ENCODE measurements around the gene ORC2. TPM values are rescaled to one million over a fixed set of nuclear protein-coding genes. Genes with fewer than 3 reads are reported as not detected.
A peak's percentile ranks its signal among the peaks of the same experiment; 100 is the strongest.

The ORC2 gene
- 10 to 100 TPM; 16.6 to 19.7 (median 18.7) TPM for total RNA-seq

DNA sequence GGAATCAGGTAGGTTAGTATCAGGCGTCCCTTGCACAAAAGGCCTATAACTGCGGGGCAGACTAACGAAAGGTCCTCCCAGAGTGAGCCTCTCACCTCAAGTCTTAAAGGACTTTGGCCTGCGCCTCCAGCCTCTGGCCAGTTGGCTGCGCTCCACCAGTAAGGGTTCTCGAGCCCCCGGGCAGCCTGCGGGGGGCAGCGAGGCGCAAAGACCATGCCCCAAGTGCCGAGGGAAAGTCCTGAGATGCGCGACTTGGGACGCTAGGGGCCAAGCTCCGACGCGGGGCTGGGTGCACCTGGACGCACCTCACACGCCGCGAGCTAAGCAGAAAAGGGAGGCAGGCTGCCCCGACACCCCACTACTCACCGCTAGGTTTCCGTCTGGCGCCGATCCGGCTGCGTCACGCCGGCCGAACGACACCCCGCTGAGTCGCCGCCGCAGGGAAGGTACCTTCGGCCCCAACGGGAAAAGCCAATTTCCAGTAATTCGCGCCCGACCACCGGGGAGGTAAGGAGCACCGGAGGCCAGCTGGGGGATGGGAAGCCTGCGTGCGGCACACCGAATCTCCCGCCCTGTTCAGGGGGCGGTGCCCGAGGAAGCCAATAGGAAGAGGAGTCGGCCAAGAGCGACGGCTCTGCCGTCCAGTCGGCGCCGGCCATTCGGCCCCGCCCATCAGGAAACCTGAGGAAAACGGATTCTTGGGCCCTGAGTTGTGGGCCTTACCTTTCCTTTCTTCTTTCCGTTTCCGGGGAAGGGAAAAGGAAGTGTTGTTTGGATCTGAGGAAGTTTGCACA is at the start of gene ORC2:
TSS of gene ORC2 (minus strand) at position 537 of the 794 bp plus-strand sequence. CDS start 5,537 bp downstream, outside the sequence.
- DNase-seq (ENCODE audit: low spot score) (peak; percentile 63), ATAC-seq (ENCODE audit: low FRiP score) (peak; percentile 99)
- TF ChIP-seq, protein P1, sequence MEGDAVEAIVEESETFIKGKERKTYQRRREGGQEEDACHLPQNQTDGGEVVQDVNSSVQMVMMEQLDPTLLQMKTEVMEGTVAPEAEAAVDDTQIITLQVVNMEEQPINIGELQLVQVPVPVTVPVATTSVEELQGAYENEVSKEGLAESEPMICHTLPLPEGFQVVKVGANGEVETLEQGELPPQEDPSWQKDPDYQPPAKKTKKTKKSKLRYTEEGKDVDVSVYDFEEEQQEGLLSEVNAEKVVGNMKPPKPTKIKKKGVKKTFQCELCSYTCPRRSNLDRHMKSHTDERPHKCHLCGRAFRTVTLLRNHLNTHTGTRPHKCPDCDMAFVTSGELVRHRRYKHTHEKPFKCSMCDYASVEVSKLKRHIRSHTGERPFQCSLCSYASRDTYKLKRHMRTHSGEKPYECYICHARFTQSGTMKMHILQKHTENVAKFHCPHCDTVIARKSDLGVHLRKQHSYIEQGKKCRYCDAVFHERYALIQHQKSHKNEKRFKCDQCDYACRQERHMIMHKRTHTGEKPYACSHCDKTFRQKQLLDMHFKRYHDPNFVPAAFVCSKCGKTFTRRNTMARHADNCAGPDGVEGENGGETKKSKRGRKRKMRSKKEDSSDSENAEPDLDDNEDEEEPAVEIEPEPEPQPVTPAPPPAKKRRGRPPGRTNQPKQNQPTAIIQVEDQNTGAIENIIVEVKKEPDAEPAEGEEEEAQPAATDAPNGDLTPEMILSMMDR (IDR thresholded peaks at IDR 0.05): peak in 2 of 3 donors; percentile 2 to 51

DNA sequence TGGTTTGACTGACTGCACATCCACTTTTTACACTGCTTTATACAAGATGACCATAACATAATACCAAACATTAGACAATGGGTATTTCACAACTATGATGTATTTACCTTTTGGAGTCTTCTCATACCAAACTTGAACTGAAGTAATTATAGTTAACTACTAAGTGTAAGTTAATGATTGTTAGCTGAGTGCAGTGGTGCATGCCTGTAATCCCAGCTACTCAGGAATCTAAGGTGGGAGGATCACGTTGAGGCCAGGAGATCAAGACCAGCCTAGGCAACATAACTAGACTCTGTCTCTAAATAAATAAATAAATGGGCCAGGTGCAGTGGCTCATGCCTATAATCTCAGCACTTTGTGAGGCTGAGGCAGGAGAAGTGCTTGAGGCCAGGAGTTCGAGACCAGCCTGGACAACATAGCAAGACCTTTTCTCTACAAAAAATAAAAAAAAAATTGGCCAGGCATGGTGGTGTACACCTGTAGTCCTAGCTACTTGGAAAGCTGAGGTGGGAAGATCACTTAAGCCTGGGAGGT is 44.9 kb upstream of the ORC2 start:
- DNase-seq (ENCODE audit: low spot score) (no peak), ATAC-seq (ENCODE audit: low FRiP score) (no peak)
- TF ChIP-seq, protein P1 (IDR thresholded peaks at IDR 0.05): no peak

DNA sequence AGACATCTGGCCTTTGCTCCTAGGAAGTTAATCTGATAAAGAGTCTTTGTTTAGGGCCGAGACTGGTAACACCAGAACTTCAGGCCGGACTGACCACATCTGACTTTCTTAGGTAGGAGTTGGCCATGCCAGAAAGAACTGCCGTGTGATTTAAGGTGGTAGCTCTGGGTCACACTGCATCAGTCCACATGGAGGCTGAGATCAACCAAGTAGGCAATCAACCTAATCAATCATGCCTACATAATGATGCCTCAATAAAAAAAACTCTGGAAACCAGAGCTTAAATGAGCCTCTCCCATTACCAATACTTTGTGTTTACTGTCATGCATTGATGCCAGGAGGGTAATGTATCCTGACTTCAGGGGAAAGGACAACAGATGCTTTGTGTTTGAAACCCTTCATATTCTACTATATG is 44.1 kb upstream of the ORC2 start:
- ATAC-seq (ENCODE audit: low FRiP score): no peak
- TF ChIP-seq, protein P1 (IDR thresholded peaks at IDR 0.05): no peak

GRCh38 chr2:201006704-201007103 is 43.2 kb upstream of the ORC2 start:
- ATAC-seq (ENCODE audit: low FRiP score) (no peak), DNase-seq (ENCODE audit: low spot score) (no peak)
- TF ChIP-seq, protein P1 (IDR thresholded peaks at IDR 0.05): no peak

More for the DNA sequence above, 44.1 kb upstream of the ORC2 start:
- DNase-seq (ENCODE audit: low spot score): no peak

DNA sequence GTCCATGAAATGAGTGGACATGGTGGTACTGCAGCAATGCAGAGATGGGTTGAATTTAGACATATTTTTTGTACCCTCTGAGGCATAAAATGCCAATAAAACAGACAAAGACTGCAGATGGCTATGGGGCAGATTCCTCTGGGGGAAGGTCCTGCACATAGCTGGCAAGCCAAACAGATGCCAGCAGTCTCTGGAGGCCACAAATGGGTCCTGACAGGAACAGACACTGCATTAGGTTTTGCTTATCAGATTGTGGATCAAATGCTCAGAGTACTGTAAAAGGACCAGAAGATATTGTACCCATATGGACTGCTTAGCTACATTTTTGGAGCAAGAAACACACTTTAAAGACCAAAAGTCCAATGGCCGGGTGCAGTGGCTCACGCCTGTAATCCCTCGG is 40.9 kb upstream of the ORC2 start:
- ATAC-seq (ENCODE audit: low FRiP score) (no peak), DNase-seq (ENCODE audit: low spot score) (no peak)
- TF ChIP-seq, protein P1 (IDR thresholded peaks at IDR 0.05): no peak

GRCh38 chr2:200993097-200993496 is 29.6 kb upstream of the ORC2 start:
- TF ChIP-seq, protein P1 (IDR thresholded peaks at IDR 0.05): no peak
- ATAC-seq (ENCODE audit: low FRiP score) (no peak), DNase-seq (ENCODE audit: low spot score) (no peak)

- ATAC-seq (ENCODE audit: low FRiP score) (no peak), DNase-seq (ENCODE audit: low spot score) (no peak)
- TF ChIP-seq, protein P1 (IDR thresholded peaks at IDR 0.05): no peak
Measured at GRCh38 chr2:200987137-200987536, 23.7 kb upstream of the ORC2 start.

All from omental fat pad (tissue), 4 donors.